ENCODE data around the gene ZNF460. TPM values are rescaled to one million over a fixed set of nuclear protein-coding genes. Genes with fewer than 3 reads are reported as not detected.

ZNF460 gene
- polyA plus RNA-seq, 3 donors, result 2.8 to 4.5 (median 3.5) TPM

- Histone ChIP-seq H3K9ac (ENCODE audit: insufficient read depth, low read length, poor library complexity, severe bottlenecking) (no peak overlapping the region), H3K4me2 (replicated peaks; ENCODE audit: extremely low read depth, low read length, poor library complexity, severe bottlenecking) (no peak overlapping the region), H3K4me3 (replicated peaks in 1 of 3; ENCODE audit: low read depth in 2 of 3, low read length in 3 of 3) (no peak overlapping the region), H2AFZ (ENCODE audit: insufficient read depth, low read depth, low read length, poor library complexity, severe bottlenecking) (no peak overlapping the region), H3K27me3 (ENCODE audit: control insufficient read depth in 2 of 2, insufficient read depth in 2 of 2, low read length in 2 of 2) (no peaks in the 10 kb centered on the region), H4K20me1 (ENCODE audit: insufficient read depth, low read length) (peaks cover 7% of the 10 kb centered on the region), H3K27ac (ENCODE audit: low read depth in 1 of 2, low read length in 2 of 2) (no peak overlapping the region), H3K36me3 (replicated peaks in 1 of 2; ENCODE audit: control insufficient read depth in 1 of 2, insufficient read depth in 2 of 2, low read length in 2 of 2) (peaks cover 75 to 95% of the 10 kb centered on the region in 2 donors), H3K4me1 (ENCODE audit: control insufficient read depth in 1 of 2, insufficient read depth in 2 of 2, low read length in 2 of 2) (no peaks in the 10 kb centered on the region), H3K9me3 (replicated peaks in 1 of 2; ENCODE audit: control insufficient read depth in 1 of 2, insufficient read depth in 1 of 2, low read length in 2 of 2) (peaks cover 36 to 37% of the 10 kb centered on the region in 2 donors), H3K79me2 (ENCODE audit: insufficient read depth, low read length) (peaks cover 62% of the 10 kb centered on the region)
- no peaks in the 10 kb centered on the region for H3K27me3 Mint-ChIP-seq (ENCODE audit: low read depth in 3 of 3)
- H3K4me1 Mint-ChIP-seq, result no peaks in the 10 kb centered on the region
- intact Hi-C loops (cut with micrococcal nuclease), result no loop called here
- no peak for DNase-seq
- peaks cover 18 to 66% (median 38%) of the 10 kb centered on the region in 7 donors for H3K9me3 Mint-ChIP-seq
- H3K36me3 Mint-ChIP-seq, result peaks cover 78 to 99% of the 10 kb centered on the region in 2 donors
- WGBS (ENCODE audit: insufficient coverage), result 100% methylated on average over 3 of the region's 11 CpGs
- TF ChIP-seq, protein P1, sequence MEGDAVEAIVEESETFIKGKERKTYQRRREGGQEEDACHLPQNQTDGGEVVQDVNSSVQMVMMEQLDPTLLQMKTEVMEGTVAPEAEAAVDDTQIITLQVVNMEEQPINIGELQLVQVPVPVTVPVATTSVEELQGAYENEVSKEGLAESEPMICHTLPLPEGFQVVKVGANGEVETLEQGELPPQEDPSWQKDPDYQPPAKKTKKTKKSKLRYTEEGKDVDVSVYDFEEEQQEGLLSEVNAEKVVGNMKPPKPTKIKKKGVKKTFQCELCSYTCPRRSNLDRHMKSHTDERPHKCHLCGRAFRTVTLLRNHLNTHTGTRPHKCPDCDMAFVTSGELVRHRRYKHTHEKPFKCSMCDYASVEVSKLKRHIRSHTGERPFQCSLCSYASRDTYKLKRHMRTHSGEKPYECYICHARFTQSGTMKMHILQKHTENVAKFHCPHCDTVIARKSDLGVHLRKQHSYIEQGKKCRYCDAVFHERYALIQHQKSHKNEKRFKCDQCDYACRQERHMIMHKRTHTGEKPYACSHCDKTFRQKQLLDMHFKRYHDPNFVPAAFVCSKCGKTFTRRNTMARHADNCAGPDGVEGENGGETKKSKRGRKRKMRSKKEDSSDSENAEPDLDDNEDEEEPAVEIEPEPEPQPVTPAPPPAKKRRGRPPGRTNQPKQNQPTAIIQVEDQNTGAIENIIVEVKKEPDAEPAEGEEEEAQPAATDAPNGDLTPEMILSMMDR (IDR thresholded peaks at IDR 0.05), result no peak
- H3K4me3 Mint-ChIP-seq, result no peak overlapping the region
- H3K27ac Mint-ChIP-seq, result no peak overlapping the region
Measured at GRCh38 chr19:57290970-57291369, 10.7 kb downstream of the ZNF460 start.

GRCh38 chr19:57292547-57292946, 12.3 kb downstream of the ZNF460 start:
- H3K9me3 ChIP-seq (replicated peaks in 1 of 2; ENCODE audit: control insufficient read depth in 1 of 2, insufficient read depth in 1 of 2, low read length in 2 of 2), result peaks cover 36 to 37% of the 10 kb centered on the region in 2 donors

More at GRCh38 chr19:57292547-57292946, 12.3 kb downstream of the ZNF460 start:
- Mint-ChIP-seq H3K27me3 (ENCODE audit: low read depth in 3 of 3) (no peaks in the 10 kb centered on the region), H3K4me1 (no peaks in the 10 kb centered on the region), H3K36me3 (peaks cover 75 to 97% of the 10 kb centered on the region in 2 donors), H3K27ac (no peak overlapping the region), H3K9me3 (peaks cover 18 to 70% (median 38%) of the 10 kb centered on the region in 7 donors), H3K4me3 (no peak overlapping the region)
- H3K4me3 ChIP-seq (replicated peaks in 1 of 3; ENCODE audit: low read depth in 2 of 3, low read length in 3 of 3), result no peak overlapping the region
- no peak overlapping the region for H3K27ac ChIP-seq (ENCODE audit: low read depth in 1 of 2, low read length in 2 of 2)
- H3K27me3 ChIP-seq (ENCODE audit: control insufficient read depth in 2 of 2, insufficient read depth in 2 of 2, low read length in 2 of 2), result no peaks in the 10 kb centered on the region
- no peak for DNase-seq
- TF ChIP-seq, protein P1 (IDR thresholded peaks at IDR 0.05), result no peak
- peaks cover 4% of the 10 kb centered on the region for H4K20me1 ChIP-seq (ENCODE audit: insufficient read depth, low read length)
- no peak overlapping the region for H2AFZ ChIP-seq (ENCODE audit: insufficient read depth, low read depth, low read length, poor library complexity, severe bottlenecking)
- peaks cover 59 to 88% of the 10 kb centered on the region in 2 donors for H3K36me3 ChIP-seq (replicated peaks in 1 of 2; ENCODE audit: control insufficient read depth in 1 of 2, insufficient read depth in 2 of 2, low read length in 2 of 2)
- H3K4me1 ChIP-seq (ENCODE audit: control insufficient read depth in 1 of 2, insufficient read depth in 2 of 2, low read length in 2 of 2), result no peaks in the 10 kb centered on the region
- no peak overlapping the region for H3K4me2 ChIP-seq (replicated peaks; ENCODE audit: extremely low read depth, low read length, poor library complexity, severe bottlenecking)
- WGBS (ENCODE audit: insufficient coverage), result no CpG with 5 or more reads among the region's 1 CpG
- H3K9ac ChIP-seq (ENCODE audit: insufficient read depth, low read length, poor library complexity, severe bottlenecking), result no peak overlapping the region
- peaks cover 61% of the 10 kb centered on the region for H3K79me2 ChIP-seq (ENCODE audit: insufficient read depth, low read length)
- intact Hi-C loops (cut with micrococcal nuclease), result no loop called here
